HG02970 (cell line): ENCODE results near the gene BBX.

ENCODE experiments used
- ATAC-seq: cut with Tn5 transposase; IDR thresholded peaks from one replicate; pipeline ENCODE4 v1.9.1; 2021; ENCODE audit warnings: mild to moderate bottlenecking, moderate library complexity, moderate number of reproducible peaks; ENCODE audit not compliant: unreplicated experiment, low FRiP score

Gene BBX

GRCh38 chr3:107729686-107730085 lies 206.9 kb downstream of the BBX start:
- no peak for ATAC-seq

DNA sequence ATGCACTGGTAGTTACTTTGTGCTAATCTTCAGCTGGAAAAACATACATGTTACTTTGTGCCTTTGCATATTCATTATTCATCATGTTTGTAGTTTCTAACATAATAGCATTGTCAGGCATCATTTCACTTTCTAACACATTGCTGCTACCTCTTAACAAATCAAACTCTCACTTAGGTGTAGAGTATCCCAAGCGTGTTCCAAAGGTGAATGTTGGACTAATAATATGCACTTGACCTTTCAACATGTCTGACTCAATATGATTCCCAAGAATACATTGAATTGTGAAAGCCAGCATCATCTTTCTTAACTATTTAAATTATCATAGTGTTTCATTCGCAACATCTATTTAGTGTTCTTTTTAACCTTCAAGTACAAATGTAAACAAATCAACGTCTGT lies 211.6 kb downstream of the BBX start:
- ATAC-seq, result no peak

- ATAC-seq, result no peak
Observed at GRCh38 chr3:107737914-107738313, 215.2 kb downstream of the BBX start.

DNA sequence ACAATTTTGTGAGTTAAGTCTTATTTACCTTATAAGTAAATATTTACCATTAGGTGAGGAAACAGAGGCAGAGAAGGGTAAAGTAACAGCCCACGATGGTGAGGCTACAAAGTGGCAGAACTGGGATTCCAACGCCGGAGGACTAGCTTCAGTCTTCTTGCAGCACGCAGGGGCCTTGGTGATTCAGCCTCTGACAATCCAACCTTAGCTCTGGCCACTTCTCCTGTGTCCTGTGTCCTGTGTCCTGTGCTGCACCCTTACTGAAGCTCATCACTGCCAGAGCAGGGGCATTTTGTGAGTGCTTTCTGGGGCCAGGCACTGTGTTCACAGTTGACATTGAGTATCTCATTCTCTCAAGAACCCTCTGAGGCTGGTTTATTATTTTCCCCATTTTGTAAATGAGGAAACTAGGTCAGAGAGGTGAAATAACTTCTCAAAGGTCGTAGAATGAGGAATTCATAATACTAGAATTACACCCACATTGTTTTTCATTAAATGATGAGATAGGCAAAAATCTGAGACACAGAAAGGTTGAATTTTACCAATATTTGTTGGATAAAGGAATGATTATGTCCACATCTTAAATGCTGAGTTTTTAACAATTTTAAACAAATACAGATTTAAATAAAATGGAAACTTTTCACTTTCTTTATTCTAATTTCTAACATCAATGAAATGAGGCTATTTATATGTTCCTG lies 215.9 kb downstream of the BBX start:
- no peak for ATAC-seq

- no peak for ATAC-seq
Observed at GRCh38 chr3:107739227-107739626, 216.5 kb downstream of the BBX start.

DNA sequence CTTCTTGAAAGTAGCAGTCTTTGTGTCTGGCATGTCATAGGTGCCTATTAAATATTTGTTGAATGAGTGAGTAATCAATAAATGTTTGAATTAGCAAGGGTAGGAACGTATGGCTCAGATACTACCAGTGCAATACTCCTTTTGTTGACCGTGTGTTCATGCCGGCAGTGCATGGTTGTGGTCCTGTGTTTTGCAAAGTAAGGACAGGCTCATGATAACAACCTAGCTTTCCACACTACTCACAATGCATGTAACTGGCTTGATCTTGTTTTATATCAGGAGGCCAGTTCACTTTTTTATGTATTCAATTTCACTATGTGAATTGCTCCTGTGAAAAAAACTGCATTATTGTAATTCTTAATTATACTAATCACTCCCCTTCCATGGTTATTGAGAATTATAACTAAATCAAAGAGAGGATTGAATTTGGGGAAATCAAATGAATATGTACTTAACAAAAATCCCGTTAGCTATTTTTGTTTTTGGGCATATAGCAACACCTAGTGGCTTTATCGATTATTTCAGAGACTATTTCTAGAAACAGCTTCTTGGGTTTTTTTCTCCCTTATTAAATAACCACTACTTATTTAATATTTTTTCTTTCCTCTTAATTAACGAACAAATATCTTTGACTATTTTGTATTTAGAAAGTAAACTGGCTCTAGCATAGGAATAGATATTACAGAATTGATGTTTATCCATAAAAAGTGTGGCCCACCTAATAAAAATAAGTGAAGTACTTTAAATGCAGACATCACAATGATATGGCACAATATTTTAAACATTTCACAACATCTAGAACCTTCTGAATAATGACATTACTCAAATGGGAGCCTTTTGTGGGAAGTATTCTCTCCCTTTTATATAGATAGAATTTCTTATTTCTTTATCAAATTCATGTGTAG lies 218.5 kb downstream of the BBX start:
- ATAC-seq, result no peak

DNA sequence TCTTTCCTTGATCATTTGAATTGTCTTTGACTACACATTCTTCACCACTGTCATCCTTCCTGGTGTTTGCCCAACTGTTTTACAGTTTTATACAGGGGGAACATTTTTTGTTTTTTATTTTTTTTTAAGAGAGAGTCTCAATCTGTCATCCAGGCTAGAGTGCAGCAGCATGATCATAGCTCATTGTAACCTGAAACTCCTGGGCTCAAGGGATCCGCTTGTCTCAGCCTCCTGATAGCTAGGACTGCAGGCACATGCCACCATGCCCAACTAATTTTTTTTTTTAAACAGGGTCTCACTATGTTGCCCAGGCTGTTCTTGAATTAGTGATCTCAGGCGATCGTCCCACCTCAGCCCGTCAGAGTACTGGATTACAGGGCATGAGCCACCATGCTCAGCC lies 222.6 kb downstream of the BBX start:
- no peak for ATAC-seq

- ATAC-seq, result no peak
Observed at GRCh38 chr3:107752202-107752990, 229.6 kb downstream of the BBX start.

DNA sequence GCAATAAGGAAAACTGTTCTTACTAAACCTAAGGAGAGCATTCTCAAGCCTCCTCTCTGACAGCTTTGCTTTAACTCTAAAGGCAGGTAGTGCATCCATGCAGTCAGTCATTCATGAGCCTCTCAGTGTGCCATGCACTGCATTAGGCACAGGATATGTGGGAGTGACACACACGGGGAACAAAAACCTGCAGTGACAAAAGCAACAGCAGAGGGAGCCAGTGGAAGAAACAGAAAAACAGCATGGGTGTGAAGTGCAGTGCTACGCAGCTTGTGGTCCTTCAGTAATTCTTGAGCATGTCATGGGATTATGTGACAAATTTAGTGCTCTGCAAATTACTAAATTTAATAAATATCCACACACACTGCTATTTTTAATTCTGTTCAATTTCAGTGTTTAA lies 230.7 kb downstream of the BBX start:
- ATAC-seq, result no peak

DNA sequence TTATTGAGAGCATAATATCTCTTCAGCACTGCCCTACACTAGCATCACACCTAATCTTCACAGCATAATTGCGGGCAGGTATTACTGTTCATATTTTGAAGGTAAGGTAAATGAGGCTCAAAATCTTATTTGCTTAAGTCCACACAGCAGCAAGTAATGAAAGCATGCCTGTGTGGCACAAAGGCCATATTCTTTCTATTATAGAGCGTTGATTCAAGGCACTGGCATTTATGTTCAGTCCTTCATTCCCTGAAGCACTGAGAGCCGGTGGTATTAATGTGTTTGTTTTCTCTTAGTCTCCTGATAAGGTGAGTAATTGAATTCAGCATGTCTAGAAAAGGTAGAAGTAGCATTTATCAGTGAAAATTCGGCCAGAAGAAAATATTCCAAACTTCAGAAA lies 231.2 kb downstream of the BBX start:
- no peak for ATAC-seq

- no peak for ATAC-seq
Observed at GRCh38 chr3:107756649-107757048, 233.9 kb downstream of the BBX start.

GRCh38 chr3:107757140-107757539 lies 234.4 kb downstream of the BBX start:
- no peak for ATAC-seq

GRCh38 chr3:107760144-107760543 lies 237.4 kb downstream of the BBX start:
- no peak for ATAC-seq

GRCh38 chr3:107761391-107761790 lies 238.6 kb downstream of the BBX start:
- no peak for ATAC-seq

DNA sequence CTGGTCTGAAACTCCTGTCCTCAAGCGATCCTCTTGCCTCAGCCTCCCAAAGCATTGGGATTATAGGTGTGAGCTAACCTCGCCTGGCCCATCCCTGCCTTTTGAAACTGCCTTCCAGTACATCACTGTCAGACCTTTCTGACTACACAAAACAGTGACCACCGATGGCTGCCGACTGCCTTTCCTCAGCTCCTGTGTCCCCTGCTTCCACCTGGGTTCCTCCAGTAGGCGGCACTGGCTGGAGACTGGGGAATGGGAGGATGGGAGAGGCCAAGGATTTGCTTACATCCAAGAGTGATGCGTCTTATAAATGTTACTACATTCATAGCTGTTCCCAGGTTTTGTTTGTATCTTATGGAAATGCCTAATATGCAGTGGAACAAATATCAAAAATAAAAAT lies 242.8 kb downstream of the BBX start:
- no peak for ATAC-seq

DNA sequence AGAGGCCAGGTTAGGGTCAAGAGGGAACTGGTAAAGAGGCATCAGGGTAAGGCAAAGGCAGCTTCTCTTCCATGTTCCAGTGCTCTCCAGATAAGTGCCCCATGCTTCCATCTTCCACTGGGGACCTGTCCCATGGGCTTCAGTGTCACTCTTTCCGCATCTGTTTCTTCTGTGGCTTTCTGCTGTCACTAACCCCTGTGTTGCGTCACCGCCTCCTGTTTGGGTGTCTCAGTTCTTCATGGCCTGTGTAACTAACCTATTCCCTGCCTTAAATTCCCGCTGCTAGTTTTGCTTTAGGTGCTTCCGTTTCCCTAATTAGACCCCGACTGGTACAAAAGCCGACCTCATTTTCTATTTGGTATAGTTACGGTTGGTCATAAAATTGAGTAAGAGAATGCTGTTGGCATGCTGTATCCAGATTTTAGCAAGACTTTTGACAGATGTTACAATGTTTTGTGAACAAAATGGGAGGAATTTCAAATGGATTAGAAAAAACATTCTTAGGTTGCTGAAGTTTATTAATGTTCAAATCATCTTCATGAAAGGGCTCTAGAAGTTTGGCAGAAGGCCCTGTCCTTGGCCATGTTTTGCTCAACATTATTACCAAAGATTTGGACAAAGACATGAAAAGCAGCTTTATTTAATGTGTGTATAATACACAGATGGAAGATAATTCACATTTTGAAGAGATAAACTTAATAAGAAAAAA lies 245.3 kb downstream of the BBX start:
- ATAC-seq, result no peak

DNA sequence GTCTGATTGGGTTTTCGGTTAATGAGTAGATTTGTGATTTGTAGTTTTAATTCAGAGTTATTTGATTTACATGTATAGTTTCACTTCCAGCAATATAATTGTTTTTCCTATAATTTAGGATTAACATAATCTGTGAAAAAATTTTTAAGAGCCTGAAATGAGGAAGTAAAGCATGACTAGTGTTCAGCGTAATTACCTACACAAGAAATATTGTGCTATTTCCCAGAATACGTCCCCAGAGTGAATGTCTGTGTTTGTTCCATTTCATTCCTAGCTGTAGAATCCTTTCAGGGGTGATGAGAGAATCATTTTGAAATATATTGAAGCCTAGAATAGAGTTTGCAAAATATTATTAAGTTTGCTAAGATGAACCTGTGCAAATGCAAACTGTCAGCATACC lies 247.1 kb downstream of the BBX start:
- no peak for ATAC-seq

DNA sequence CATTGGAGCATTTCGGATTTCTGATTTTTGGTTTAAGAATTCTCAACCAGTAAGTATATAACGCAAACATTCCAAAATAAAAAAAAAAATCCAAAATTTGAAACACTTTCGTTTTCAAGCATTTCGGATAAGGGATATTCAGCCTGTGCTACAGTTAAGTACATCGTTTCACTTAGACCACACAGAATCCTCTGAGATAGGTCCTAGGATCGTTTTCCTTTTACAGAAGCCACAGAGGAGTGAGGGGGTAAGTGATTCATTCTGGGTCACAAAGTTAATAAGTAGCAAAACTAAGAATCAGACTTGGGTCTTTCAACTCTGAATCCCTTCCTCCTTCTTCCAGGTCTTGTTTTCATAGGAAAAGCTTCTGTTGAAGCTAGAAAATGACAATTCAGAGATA lies 249.3 kb downstream of the BBX start:
- no peak for ATAC-seq

GRCh38 chr3:107775974-107776373 lies 253.2 kb downstream of the BBX start:
- ATAC-seq, result no peak

- no peak for ATAC-seq
Observed at GRCh38 chr3:107781253-107781652, 258.5 kb downstream of the BBX start.

GRCh38 chr3:107782054-107782453 lies 259.3 kb downstream of the BBX start:
- no peak for ATAC-seq
